Fibroblast of villous mesenchyme (primary cell): ENCODE data around the gene SF3A1. TPM values are rescaled to one million over a fixed set of nuclear protein-coding genes. Genes with fewer than 3 reads are reported as not detected.

Experiments used
- DNase-seq: peaks from one replicate; pipeline ENCODE4 v3.0.0-alpha.2; 2010; ENCODE audit warnings: low read depth
- H3K4me3 ChIP-seq: 2 replicates; pipeline ENCODE4 v1.5.1; 2011; ENCODE audit warnings: low read depth, mild to moderate bottlenecking, low read length
- CTCF ChIP-seq: IDR thresholded peaks from 2 replicates; pipeline ENCODE4 v1.5.1; 2012; ENCODE audit warnings: low read depth, mild to moderate bottlenecking, low read length; ENCODE audit not compliant: insufficient read depth
- total RNA-seq: library from RNA; depleted of rRNA; stranded (reverse); fragments of >200 nt; gene quantifications from 2 replicates; pipeline ENCODE4 v1.2.3, GENCODE V29; 2012

SF3A1 gene
- total RNA-seq, 1 donor: 27.2 TPM

GRCh38 chr22:30294066-30294465 lies 62.6 kb downstream of the SF3A1 start:
- no peak overlapping the region for H3K4me3 ChIP-seq
- no peak for DNase-seq
- no peak for TF ChIP-seq CTCF

- no peak for TF ChIP-seq CTCF
- H3K4me3 ChIP-seq: no peak overlapping the region
- no peak for DNase-seq
Observed at GRCh38 chr22:30293026-30293425, 63.7 kb downstream of the SF3A1 start.

- no peak overlapping the region for H3K4me3 ChIP-seq
- no peak for TF ChIP-seq CTCF
- DNase-seq: no peak
Observed at GRCh38 chr22:30292069-30292970, 64.4 kb downstream of the SF3A1 start.

GRCh38 chr22:30291058-30291892 lies 65.4 kb downstream of the SF3A1 start:
- H3K4me3 ChIP-seq: no peak overlapping the region
- no peak for TF ChIP-seq CTCF
- no peak for DNase-seq

GRCh38 chr22:30290342-30291057 lies 66.2 kb downstream of the SF3A1 start:
- H3K4me3 ChIP-seq: no peak overlapping the region
- DNase-seq: peak; percentile 51

More at GRCh38 chr22:30290342-30291057, 66.2 kb downstream of the SF3A1 start:
- no peak for TF ChIP-seq CTCF
